NCI-H187 (cell line): ENCODE measurements around the gene SOX13.
"Not testable (repeated sequence)": the region's sequence is repeated elsewhere in the genome, so short reads cannot be mapped to it uniquely, and the experiment has no call there.

Experiments
- DNase-seq, 2 experiments: peaks; one replicate each; lab custom pipeline; 2025; lab: John Stamatoyannopoulos, UW

The SOX13 gene

GRCh38 chr1:204087181-204087892 is 14.4 kb downstream of the SOX13 start:
- no peak for DNase-seq

- no peak for DNase-seq
These were observed 15.1 kb downstream of the SOX13 start for GRCh38 chr1:204087893-204088528.

- no peak for DNase-seq
These were observed 15.7 kb downstream of the SOX13 start for GRCh38 chr1:204088596-204088995.

GRCh38 chr1:204089044-204089751 is 16.3 kb downstream of the SOX13 start:
- no peak for DNase-seq

- DNase-seq = not testable (repeated sequence)
These were observed 17.2 kb downstream of the SOX13 start for GRCh38 chr1:204090132-204090531.

- no peak for DNase-seq
These were observed 18.2 kb downstream of the SOX13 start for GRCh38 chr1:204091066-204091465.

- no peak for DNase-seq
These were observed 18.9 kb downstream of the SOX13 start for GRCh38 chr1:204091787-204092312.

- no peak for DNase-seq
These were observed 19.9 kb downstream of the SOX13 start for GRCh38 chr1:204092632-204093420.

- DNase-seq = no peak
These were observed 20.5 kb downstream of the SOX13 start for GRCh38 chr1:204093421-204093717.

- DNase-seq = no peak
These were observed 20.9 kb downstream of the SOX13 start for GRCh38 chr1:204093781-204094180.

GRCh38 chr1:204094313-204094729 is 21.4 kb downstream of the SOX13 start:
- DNase-seq = no peak

GRCh38 chr1:204094856-204095634 is 22.1 kb downstream of the SOX13 start:
- no peak for DNase-seq

GRCh38 chr1:204096931-204097330 is 24.0 kb downstream of the SOX13 start:
- no peak for DNase-seq

GRCh38 chr1:204098683-204099082 is 25.8 kb downstream of the SOX13 start:
- DNase-seq = no peak

- not testable (repeated sequence) for DNase-seq
These were observed 26.8 kb downstream of the SOX13 start for GRCh38 chr1:204099754-204100153.

- no peak for DNase-seq
These were observed 29.2 kb downstream of the SOX13 start for GRCh38 chr1:204102029-204102611.

GRCh38 chr1:204102739-204103430 is 30.0 kb downstream of the SOX13 start:
- DNase-seq = no peak

- no peak for DNase-seq
These were observed 30.5 kb downstream of the SOX13 start for GRCh38 chr1:204103431-204103741.

GRCh38 chr1:204104331-204105130 is 31.6 kb downstream of the SOX13 start:
- no peak for DNase-seq

- DNase-seq = no peak
These were observed 32.2 kb downstream of the SOX13 start for GRCh38 chr1:204105131-204105515.
